COR-L47 (cell line): Measurements from ENCODE around the gene OMG.
"Not testable (repeated sequence)": the region's sequence is repeated elsewhere in the genome, so short reads cannot be mapped to it uniquely, and the experiment has no call there.

Experiments used
- DNase-seq: peaks from one replicate; lab custom pipeline; 2025; lab: John Stamatoyannopoulos, UW

The OMG gene

DNA sequence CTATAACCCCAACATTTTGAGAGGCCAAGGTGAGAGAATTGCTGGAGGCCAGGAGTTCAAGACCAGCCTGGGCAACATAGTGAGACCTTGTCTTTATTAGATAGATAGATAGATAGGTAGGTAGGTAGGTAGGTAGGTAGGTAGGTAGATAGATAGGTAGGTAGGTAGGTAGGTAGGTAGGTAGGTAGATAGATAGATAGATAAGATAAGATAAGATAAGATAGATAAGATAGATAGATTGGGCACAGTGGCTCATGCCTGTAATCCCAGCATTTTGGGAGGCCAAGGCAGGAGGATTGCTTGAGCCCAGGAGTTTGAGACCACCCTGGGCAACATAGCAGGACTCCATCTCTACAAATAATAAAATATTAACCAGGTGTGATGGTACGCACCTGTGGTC is 34.1 kb downstream of the OMG start:
- not testable (repeated sequence) for DNase-seq

DNA sequence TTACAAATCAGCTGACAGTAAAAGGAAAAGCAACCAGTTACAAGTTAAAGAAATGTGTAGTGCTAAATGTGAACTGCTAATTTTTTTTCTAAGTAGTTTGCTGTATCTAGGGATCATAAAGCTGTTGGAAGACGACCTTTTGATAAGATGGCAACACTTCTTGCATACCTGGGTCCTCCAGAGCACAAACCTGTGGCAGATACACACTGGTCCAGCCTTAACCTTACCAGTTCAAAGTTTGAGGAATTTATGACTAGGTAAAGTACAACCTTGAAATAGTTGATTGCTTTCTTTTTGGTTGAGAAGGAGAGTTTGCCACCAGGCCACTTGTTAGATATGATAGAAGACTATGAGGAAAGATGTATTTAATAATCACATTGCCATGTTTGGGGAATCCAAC is 35.4 kb downstream of the OMG start:
- no peak for DNase-seq

DNA sequence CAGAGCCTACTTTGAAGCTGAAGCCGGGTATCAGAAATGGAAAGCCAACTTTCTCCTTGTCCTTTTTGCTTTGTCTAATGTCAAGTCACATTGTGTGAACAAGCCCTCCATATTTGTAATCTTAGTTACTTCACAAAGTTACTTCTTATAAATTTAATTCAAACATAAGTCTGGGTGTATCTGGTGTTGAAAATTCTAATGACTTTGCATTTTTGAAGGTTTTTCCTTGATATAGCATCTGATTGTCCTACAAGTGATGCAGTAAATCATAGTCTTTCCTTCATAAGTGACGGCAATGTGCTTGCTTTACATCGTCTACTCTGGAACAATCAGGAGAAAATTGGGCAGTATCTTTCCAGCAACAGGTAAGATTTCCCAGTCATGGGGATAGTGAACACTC is 36.9 kb downstream of the OMG start:
- DNase-seq: no peak

DNA sequence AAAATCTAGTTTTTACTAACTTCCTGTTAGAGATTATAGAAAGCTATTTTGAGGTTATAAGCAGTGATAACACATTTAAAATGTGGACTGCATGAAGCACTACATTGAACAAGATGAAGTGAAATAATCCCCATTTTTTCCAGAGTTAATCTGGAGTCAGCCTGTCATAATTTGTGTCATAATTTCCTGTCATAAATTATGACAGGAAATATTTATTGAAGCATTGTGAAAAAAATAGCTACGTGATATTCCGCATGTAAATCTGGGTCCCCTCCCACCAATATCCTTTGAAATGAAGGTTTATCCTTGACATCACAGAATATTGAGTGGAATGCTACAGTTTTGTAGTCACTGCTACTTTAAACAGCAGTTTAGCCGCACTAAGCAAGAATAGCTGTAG is 40.1 kb downstream of the OMG start:
- no peak for DNase-seq

DNA sequence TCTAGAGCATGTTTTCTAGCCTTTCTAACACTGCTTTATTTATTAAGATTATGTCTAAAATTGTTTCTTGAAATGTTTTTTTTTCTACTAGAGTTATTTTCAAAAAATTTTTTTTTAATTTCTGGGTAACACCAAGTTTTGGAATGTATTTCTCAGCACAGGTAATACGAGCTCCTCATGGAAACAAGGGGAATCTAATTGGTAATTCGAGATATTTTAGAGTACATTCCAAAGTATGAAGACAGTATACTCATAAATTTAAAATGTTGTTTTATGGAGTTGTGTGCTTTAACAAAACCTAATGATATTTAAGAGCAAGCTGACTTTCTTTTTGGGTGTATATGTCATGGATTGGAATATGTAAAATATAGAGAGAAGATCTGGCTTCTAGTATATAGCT is 42.4 kb downstream of the OMG start:
- DNase-seq: no peak

DNA sequence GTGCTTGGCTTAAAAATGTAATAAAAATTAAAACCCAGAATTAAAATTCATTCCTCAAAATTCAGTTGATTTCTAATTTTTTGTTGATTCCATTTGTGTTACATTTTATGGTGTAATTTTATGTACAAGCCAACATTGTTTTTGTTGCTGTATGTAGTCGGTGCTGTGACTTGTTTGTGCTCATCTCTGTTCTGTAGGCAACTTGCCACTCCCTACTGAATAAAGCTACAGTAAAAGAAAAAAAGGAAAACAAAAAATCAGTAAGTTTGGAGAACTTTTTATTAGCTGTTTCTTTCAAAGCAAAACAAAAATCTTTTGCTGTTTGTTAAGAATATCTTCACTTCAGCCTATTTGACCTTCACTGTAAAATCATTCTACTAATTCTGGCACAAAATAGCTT is 44.3 kb downstream of the OMG start:
- no peak for DNase-seq

DNA sequence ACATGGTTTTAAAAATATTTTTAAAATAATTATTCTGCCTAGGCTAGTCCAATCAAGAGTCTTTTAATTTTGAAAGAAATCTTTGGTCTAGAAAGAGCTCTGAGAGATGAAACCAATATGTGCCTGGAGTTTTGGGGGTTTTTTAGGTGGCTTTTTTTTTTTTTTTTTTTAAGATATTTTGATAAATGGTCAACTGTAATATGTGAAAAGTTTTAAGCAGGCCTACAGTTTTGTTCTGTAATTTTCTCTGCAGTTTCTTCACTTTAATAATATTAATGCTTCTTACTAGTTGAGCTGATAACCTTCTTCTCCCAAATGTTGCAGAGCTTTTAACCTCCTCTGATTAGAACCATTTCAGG is 45.1 kb downstream of the OMG start:
- DNase-seq: no peak

DNA sequence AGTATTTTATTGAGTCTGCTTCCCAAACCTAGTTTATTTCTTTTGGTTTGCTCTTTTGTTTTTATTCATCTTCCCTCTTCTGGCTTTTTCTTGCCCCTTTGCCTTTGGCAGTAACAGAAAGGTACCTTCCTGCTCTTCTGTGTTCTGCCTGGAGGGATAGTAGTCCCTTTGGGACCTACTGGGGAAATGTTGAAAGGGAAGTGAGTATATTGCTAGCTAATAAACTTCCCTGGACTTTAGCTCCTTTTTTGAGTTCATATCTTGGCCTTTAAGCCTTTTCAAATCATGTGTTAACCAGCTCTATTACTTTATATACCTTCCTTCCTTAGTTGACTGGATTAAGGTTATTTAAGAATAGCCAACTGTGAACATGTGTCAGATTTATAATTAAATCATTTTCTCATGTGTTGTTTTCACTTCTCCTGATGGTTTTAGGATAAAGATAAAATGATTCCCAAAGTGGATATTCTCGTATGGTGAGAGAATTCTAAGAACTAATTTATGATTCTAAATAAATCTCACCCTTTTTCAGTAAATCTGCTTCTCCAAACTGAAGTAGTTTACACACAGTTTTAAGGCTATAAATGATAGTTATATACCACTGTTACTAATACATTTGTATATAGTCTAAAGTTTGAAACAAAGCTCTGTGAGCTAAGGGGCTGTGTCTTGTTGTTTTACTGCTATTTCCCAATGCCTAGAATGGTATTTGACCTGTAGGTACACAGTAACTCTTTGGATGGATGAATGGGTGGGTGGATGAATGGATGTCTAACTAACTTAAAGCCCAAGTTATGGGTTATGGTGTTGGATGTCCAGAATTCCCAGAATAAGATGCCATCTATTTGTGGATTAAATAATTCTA is 45.7 kb downstream of the OMG start:
- DNase-seq: no peak

DNA sequence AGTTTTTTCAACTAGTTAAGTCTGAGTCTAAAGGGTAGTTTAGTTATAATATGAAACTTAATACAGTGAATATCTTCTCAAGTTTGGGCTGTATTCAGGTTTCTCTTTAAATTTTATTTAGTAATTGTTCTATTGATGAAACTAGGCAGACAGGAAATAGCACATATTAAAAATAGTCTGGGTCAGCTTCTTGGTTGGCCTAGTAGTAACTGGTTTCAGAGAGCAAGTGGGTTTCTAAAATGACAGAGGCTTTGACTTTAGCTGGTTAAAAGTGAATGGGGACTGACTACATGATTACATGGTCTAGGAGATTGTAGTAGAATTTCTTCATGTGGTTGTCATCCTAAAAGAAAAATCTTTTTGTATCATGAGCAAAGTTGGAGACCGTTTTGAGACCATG is 46.8 kb downstream of the OMG start:
- no peak for DNase-seq

DNA sequence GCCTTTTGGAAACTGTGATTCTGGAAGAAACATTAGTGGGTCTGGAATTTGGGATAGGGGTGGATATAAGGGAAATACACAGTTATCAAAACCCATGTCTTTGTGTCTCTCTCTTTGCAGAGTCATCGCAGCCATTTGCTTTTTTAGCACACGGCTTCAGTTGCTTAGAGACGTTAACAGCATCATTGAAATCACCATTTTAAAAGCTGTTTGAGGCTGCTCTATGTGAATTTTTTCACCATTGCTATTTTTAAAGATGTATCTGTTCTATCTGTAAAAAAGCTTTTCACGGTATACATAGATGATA is 47.3 kb downstream of the OMG start:
- no peak for DNase-seq

DNA sequence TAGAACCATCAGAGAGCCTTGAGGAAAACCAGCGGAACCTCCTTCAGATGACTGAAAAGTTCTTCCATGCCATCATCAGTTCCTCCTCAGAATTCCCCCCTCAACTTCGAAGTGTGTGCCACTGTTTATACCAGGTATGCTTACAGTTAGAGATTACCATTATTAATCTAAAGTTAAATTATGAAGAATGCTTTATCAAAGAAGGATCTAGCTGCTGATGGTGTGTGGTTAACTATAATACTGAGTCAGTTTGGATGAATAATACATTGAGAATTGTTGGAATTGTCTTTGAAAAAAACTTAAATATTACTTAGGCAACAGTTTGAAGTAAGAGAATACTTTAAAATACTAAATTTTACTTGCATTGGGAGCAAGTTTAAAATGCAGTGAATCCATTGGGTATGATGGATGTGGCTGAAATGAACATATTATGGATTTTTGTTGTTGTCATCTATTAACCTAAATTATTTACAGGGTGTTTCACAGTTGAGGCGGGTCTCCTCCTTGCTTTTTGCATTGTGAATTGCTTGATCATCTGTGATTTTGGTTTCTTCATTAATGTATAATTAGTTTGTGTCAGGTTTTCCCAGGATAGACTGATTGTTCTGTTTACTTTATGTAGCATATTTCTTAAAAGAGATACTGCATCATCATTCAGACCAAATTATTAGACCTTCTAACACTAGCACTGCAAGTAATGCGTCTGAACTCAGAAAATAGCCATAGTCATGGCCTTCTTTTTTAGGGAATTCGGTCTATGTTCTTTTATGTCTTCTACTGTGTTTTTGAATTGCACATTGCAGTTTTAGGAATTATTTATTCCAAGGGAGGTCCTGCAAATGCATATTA is 47.8 kb downstream of the OMG start:
- DNase-seq: no peak
